Large intestine (tissue), 3 donors: ENCODE measurements around the gene ZNF503. TPM values are rescaled to one million over a fixed set of nuclear protein-coding genes. Genes with fewer than 3 reads are reported as not detected.

ENCODE experiments used
- DNase-seq, 2 donors: peaks; one replicate each; pipeline versions ENCODE4 v3.0.0 to v3.0.0-alpha.2; 2013
- H3K27ac ChIP-seq: one replicate; pipeline ENCODE4 v1.5.1; 2013; ENCODE audit warnings: low read length
- H3K27me3 ChIP-seq: 2 replicates; pipeline ENCODE4 v1.6.1; 2013; ENCODE audit warnings: low read length; ENCODE audit not compliant: control insufficient read depth, insufficient read depth
- H3K36me3 ChIP-seq: 2 replicates; pipeline ENCODE4 v1.6.1; 2013; ENCODE audit warnings: low read length; ENCODE audit not compliant: control insufficient read depth, insufficient read depth
- H3K4me1 ChIP-seq: one replicate; pipeline ENCODE4 v1.6.1; 2013; ENCODE audit warnings: low read length; ENCODE audit not compliant: control insufficient read depth, insufficient read depth
- H3K4me3 ChIP-seq: one replicate; pipeline ENCODE4 v1.5.1; 2013; ENCODE audit warnings: low read length
- H3K9me3 ChIP-seq: one replicate; pipeline ENCODE4 v1.6.1; 2013; ENCODE audit warnings: mild to moderate bottlenecking, low read depth, low read length, moderate library complexity; ENCODE audit not compliant: control insufficient read depth
- WGBS: methylation state at CpG from one replicate; pipeline ENCODE4 v1.1.5; 2013; ENCODE audit warnings: low lambda C conversion rate; ENCODE audit not compliant: insufficient coverage; 5-methylcytosine and 5-hydroxymethylcytosine counted together
- polyA plus RNA-seq: library from polyadenylated mRNA; unstranded; fragments of 120-200 nt; gene quantifications from one replicate; pipeline ENCODE4 v1.2.1, GENCODE V29; 2013

ZNF503 gene
- polyA plus RNA-seq, 1 donor: 17.8 TPM

DNA sequence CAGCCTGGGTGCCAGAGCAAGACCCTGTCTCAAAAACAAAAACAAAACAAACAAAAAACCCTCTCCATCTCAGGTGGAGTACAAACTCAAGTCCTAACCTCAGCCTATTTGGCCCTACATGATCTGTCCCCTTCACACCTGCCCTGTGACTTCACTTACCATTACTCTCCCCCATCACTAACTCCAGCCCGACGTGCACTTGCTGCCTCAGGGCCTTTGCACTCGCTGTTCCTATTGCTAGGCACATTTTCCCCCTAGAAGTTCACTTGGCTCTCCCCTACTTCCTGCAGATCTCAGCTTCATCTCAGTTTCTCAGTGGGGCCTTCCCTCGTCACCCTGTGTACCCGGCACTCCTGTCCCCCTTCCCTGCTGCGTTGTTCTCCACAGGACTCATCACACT is 21.3 kb upstream of the ZNF503 start:
- H3K4me3 ChIP-seq: no peak overlapping the region
- H3K4me1 ChIP-seq: no peaks in the 10 kb centered on the region
- no peak overlapping the region for H3K27ac ChIP-seq
- H3K27me3 ChIP-seq: no peaks in the 10 kb centered on the region
- H3K36me3 ChIP-seq: no peaks in the 10 kb centered on the region
- DNase-seq: no peak
- 100% methylated on average over 6 of the region's 6 CpGs for WGBS
- no peaks in the 10 kb centered on the region for H3K9me3 ChIP-seq

DNA sequence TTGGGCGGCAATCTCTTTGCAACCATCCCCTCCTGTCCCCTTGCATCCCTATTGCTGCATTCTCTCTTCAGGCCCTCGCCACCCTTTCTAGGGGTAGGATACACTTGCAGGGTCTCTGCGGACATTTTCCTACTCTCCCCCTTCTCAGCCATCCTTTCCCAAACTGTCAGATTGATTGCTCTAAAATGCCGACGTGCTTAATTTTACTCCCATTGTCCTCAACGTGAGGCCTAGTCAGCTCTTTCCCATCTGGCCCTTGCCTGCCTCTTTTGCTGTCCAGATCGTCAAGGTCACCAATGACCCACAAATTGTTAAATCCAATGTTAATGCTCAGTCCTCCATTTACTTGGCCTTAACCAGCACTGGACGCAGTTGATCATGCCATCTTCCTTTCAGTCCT is 17.1 kb upstream of the ZNF503 start:
- H3K36me3 ChIP-seq: no peaks in the 10 kb centered on the region
- no peaks in the 10 kb centered on the region for H3K4me1 ChIP-seq
- no peak overlapping the region for H3K27ac ChIP-seq
- H3K9me3 ChIP-seq: no peaks in the 10 kb centered on the region
- no peak overlapping the region for H3K4me3 ChIP-seq
- H3K27me3 ChIP-seq: no peaks in the 10 kb centered on the region
- DNase-seq: no peak
- WGBS: 70% methylated on average over 2 of the region's 8 CpGs

DNA sequence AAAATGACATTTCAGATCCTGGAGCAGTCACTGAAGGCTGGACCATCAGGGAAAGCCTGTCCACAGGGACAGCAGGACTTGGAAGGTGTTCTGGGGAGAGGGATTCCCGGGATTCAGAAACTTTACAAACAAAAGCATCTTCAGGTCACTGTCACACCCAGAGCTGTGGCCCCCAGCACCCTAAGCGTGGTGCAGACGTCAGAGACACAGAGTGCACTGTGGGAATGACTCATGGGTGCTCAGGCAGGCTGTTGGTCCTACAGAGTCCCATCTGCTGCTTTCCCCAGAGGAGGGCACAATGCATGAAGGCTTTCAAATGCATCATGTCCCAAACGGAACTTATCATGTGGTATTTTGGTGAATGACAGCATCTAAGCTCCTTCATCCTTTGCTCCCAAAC is 16.7 kb upstream of the ZNF503 start:
- WGBS: no CpG with 5 or more reads among the region's 4 CpGs
- Histone ChIP-seq H3K27ac (no peak overlapping the region), H3K4me3 (no peak overlapping the region), H3K9me3 (no peaks in the 10 kb centered on the region), H3K27me3 (no peaks in the 10 kb centered on the region), H3K36me3 (no peaks in the 10 kb centered on the region), H3K4me1 (no peaks in the 10 kb centered on the region)
- no peak for DNase-seq

DNA sequence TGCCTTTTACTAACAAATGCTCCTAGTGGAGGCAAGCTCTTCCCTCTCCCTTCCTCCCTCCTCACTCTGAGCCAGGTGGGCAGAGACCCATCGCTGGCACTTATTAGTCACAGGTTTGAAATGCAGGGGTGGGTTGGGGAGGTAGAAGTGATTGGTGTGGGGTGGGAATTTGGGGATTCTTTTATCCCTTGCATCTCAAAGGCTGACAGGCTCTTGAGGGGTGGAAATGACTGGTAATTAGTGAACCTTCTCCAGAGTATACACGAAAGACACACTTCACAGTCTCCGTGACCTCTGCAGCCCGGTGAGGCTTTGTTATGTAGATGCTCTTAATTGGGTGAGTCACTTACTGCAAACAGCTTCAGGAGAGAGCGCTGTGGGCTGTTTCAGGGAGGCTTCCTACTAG is 16.0 kb upstream of the ZNF503 start:
- Histone ChIP-seq H3K27me3 (no peaks in the 10 kb centered on the region), H3K9me3 (no peaks in the 10 kb centered on the region), H3K27ac (no peak overlapping the region), H3K4me3 (no peak overlapping the region), H3K36me3 (no peaks in the 10 kb centered on the region), H3K4me1 (no peaks in the 10 kb centered on the region)
- no peak for DNase-seq
- WGBS: no CpG with 5 or more reads among the region's 5 CpGs

DNA sequence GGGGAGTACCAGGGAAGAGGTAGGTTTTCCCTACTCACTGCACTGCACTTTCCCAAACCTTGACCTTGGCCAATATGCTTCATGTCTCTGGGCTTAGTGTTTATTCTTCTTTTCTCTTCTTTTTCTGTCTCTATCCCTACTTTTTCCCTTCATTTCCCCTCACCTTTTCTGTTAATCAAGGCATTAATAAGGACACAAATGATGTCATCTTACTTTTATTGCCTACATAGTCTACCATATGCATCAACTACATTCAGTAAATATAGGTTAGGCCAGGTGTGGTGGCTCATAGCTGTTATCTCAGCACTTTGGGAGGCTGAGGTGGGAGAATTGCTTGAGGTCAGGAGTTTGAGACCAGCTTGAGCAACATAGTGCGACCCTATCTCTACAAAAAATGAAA is 13.0 kb upstream of the ZNF503 start:
- no peaks in the 10 kb centered on the region for H3K36me3 ChIP-seq
- no peak for DNase-seq
- no peaks in the 10 kb centered on the region for H3K27me3 ChIP-seq
- H3K9me3 ChIP-seq: no peaks in the 10 kb centered on the region
- H3K27ac ChIP-seq: no peak overlapping the region
- no CpG with 5 or more reads among the region's 1 CpG for WGBS
- no peaks in the 10 kb centered on the region for H3K4me1 ChIP-seq
- H3K4me3 ChIP-seq: no peak overlapping the region

DNA sequence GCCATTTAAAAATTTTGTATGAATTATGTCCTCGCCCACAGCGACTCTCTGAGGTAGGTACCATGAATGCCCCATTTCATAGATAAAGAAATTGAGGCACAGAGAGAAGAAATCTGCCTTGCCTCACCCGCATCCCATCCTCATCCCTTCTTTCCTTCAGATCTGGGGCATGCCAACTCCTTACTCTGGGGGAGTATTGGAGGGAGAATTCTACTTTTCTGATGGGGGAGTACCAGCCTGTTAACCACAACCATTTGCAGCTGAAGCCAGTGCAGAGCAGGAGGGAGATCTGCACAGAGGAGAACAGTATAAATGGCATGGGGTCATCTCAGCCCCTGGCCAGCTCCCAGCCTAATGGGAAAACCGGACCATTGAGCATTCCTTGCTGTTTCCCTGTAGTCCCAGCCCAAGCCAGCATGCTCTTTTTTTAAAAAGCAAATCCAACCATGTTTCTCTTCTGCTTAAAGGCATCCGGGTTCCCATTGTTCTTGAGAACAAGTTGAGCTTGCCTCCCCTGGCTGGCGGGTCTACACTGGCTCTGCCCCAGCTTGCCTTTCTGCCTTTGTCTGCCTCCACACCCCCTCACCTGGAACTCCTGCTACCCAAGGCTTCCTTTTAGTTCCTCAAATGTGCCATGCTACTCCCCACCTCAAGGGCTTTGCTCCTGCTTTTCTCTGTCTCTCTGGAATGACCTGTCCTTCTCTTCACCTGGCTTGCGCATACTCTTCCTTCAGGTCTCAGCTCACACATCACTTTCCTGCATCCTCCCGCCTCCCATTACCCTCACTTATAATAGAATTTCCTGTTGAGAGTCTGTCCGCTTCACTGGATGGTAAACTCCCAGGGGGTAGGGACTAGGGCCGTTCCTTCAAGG is 8.8 kb upstream of the ZNF503 start:
- Histone ChIP-seq H3K27ac (no peak overlapping the region), H3K4me3 (no peak overlapping the region), H3K36me3 (no peaks in the 10 kb centered on the region), H3K9me3 (peaks cover 17% of the 10 kb centered on the region), H3K27me3 (peaks cover 2% of the 10 kb centered on the region), H3K4me1 (peaks cover 2% of the 10 kb centered on the region)
- no peak for DNase-seq
- 80% methylated on average over 1 of the region's 10 CpGs for WGBS

DNA sequence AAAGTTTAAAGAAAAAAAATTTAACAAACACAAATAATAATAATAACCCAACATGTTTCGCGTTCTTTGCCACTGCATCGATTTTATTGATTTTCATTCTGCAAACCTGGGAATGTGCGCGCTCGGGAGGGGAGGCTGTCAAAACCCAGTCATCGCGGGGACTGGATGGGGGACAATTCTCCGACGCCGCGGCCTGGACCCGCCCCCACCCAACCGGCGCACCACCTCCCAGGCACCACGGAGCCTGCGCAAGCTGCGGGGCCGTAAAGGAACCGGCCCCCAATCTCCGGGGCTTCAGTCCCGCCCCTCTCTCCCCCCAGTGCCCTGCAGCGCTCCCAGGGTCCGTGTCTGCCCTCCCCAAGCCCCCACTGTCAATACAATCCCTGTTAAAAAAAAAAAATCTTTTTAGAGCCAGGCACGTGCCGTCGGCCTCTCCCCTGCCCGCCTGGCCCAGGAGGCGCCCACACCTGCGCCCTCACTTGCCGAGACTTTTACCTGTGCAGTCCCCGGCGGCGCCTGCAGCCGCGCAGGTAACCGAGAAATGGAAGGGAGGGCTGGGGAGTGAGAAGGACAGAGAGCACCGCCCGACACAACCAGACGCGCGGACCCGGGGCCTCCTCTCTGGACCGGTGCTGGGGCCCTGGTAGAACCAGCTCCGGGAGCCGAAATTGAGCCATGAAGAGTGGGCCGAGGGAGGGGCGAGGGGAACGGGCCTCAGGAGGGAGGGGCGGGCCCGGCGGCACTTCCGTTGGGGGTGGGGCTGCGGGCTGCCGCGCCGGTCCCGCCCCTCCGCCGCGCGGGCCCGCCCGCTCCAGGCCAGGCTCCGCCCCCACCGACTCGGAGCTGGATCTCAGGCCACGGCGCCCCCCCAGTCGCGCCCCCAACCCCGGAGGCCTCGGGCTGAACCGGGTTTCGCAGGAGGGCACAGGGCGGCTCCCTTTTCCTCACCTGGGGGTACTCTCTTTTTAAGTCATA is 7.6 kb upstream of the ZNF503 start:
- H3K27me3 ChIP-seq: peaks cover 5% of the 10 kb centered on the region
- peaks cover 19% of the 10 kb centered on the region for H3K9me3 ChIP-seq
- 0% methylated on average over 2 of the region's 76 CpGs for WGBS

DNA sequence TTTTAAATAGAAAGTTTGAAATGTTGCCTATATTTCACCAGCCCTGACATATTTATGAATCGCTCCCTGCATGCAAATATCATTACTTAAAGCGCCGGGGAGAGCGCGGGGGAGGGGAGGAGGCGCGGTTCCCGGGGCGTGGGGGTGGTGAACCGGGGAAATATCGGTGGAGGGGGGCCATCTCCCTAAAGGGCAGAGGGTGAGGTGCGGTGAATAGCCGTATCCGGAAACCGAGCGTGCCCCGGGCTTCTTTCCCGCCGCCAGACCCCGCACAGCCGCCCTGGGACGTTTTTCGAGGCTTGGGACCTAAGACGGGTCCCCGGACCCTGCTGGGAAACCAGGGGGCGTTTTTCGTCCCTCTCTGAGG is 6.9 kb upstream of the ZNF503 start:
- no CpG with 5 or more reads among the region's 27 CpGs for WGBS
- DNase-seq: no peak
- Histone ChIP-seq H3K9me3 (peaks cover 19% of the 10 kb centered on the region), H3K27me3 (peaks cover 5% of the 10 kb centered on the region), H3K4me3 (peak overlapping the region; percentile 84), H3K27ac (peak overlapping the region; percentile 85), H3K36me3 (no peaks in the 10 kb centered on the region), H3K4me1 (peaks cover 6% of the 10 kb centered on the region)

More for the DNA sequence above, 7.6 kb upstream of the ZNF503 start:
- peak in 1 of 2 donors; percentile 93 for DNase-seq
- Histone ChIP-seq H3K36me3 (no peaks in the 10 kb centered on the region), H3K4me3 (peak overlapping the region; percentile 84), H3K27ac (peak overlapping the region; percentile 85), H3K4me1 (peaks cover 6% of the 10 kb centered on the region)

DNA sequence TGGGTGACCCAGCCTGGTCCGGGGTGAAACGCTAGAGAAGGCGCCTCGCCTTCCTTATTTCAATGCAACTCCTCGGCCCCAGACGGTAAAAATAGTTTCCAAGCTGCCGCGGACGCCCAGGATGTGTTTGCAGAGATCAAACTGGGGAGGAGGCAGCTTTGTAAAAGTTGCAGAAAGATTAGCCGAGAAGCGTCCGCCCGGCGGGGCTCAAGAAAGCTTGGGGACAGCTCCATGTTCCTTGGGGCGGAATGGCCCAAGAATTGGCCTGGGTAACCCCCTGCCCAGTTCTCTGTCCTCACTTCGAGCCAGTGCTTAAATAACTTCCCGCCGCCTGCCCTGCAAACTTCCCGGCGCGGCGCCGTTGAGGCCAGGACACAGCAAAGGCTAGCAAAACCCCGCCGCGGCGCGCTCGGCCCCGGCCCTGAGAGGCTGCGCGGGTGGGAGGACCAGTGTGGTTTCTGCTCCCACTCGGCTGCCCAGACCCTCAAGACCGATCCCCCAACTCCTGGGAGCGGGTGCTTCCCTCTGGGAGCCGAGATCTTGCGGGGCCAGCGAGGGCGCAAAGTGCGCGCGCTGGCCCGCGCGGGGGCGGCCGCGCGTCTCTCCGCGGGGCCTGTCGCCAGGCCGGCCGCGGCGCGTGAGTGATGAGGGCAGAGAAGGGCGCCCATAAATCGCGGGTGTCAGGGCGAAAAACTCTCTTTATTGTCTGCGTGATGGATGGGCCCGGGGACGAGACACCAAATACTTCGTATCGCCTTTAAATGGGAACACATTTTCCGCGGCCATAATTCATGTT is 6.3 kb upstream of the ZNF503 start:
- no peaks in the 10 kb centered on the region for H3K36me3 ChIP-seq
- H3K4me1 ChIP-seq: peaks cover 7% of the 10 kb centered on the region
- H3K27me3 ChIP-seq: peaks cover 5% of the 10 kb centered on the region
- H3K4me3 ChIP-seq: peak overlapping the region; percentile 84
- no CpG with 5 or more reads among the region's 68 CpGs for WGBS
- H3K27ac ChIP-seq: peak overlapping the region; percentile 24
- DNase-seq: peak in 1 of 2 donors; percentile 51
- peaks cover 19% of the 10 kb centered on the region for H3K9me3 ChIP-seq
